ENCODE results near the gene PTPN3.

DNA sequence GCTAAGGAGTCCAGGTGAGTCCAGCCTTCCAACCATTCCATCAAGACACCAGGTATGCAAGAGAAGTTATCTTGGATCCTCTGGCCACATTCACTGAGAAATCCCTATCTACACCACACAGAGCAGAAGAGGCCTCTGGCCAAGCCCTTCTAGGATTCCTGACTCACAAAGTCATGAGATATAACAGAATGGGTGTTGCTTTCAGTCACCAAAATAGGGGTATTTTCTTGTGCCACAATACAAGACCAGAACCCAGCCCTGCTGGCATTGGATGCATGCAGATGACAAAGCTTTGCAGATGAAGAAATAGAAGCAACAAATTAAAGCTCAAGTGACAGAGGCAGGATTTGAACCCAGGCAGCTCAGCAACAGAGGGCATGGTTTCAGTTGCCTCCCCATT is 73.5 kb downstream of the PTPN3 start:
- TF ChIP-seq POLR2AphosphoS5 (IDR thresholded peaks at IDR 0.05; ENCODE audit: low read depth) (no peak), EZH2phosphoT487 (IDR thresholded peaks at IDR 0.05; ENCODE audit: unreplicated experiment) (no peak), CTCF (conservative IDR thresholded peaks at IDR 0.05; ENCODE audit: low read depth in 2 of 2) (no peak), EZH2 (IDR thresholded peaks at IDR 0.05; ENCODE audit: low read depth, unreplicated experiment) (no peak), CREB1 (CRISPR knock-in tag; IDR thresholded peaks at IDR 0.05; ENCODE audit: low read depth) (no peak), REST (IDR thresholded peaks at IDR 0.05; ENCODE audit: unreplicated experiment) (no peak), NANOG (IDR thresholded peaks at IDR 0.05; ENCODE audit: borderline replicate concordance) (no peak), JUNB (IDR thresholded peaks at IDR 0.05; ENCODE audit: unreplicated experiment) (no peak), ETS1 (IDR thresholded peaks at IDR 0.05) (no peak), ZNF114 (CRISPR knock-in tag; IDR thresholded peaks at IDR 0.05) (no peak), ZNF331 (CRISPR knock-in tag; IDR thresholded peaks at IDR 0.05; ENCODE audit: low read depth) (no peak), STAT1 (IDR thresholded peaks at IDR 0.05; ENCODE audit: unreplicated experiment) (no peak)
